Stomach (tissue), 4 donors: ENCODE results near the gene CCNYL1.

Experiments
- CTCF ChIP-seq, 7 experiments: fragments of 450-650 bp in 4 of 7; fragments of 200-600 bp in 3 of 7; sonication (generic) in 3 of 7; IDR thresholded peaks; one replicate each; pipeline ENCODE4 v1.5.1; 2016 to 2019; ENCODE audit warnings: antibody characterized with exemption in 7 of 7, control low read depth in 2 of 7, mild to moderate bottlenecking in 1 of 7
- EP300 ChIP-seq: sonication (generic); formaldehyde crosslinking; IDR thresholded peaks from one replicate; pipeline ENCODE4 v1.6.1; 2017; ENCODE audit warnings: antibody characterized with exemption
- POLR2AphosphoS5 ChIP-seq, 3 donors: sonication (generic); formaldehyde crosslinking; IDR thresholded peaks; one replicate each; pipeline ENCODE4 v1.6.1; 2016; ENCODE audit warnings: antibody characterized with exemption in 3 of 3

- TF ChIP-seq CTCF (IDR thresholded peaks at IDR 0.05) (no peak), EP300 (no peak), POLR2AphosphoS5 (IDR thresholded peaks at IDR 0.05) (no peak)
These were observed 46.6 kb downstream of the CCNYL1 start for GRCh38 chr2:207758025-207758424.
